ENCODE measurements around the gene BABAM1. TPM values are rescaled to one million over a fixed set of nuclear protein-coding genes. Genes with fewer than 3 reads are reported as not detected.

Gene BABAM1
- total RNA-seq, 1 donor: 59.3 TPM

GRCh38 chr19:17303167-17303939 is 36.1 kb downstream of the BABAM1 start, which contains the start of gene ABHD8:
TSS of gene ABHD8 (minus strand) at chr19:17303425. CDS start at chr19:17301616, 1,809 bp downstream.
- peak within 1 kb of the TSS; percentile 73 for H3K4me3 ChIP-seq (ENCODE audit: low read depth, low read length)
- DNase-seq (ENCODE audit: low read depth): peak; percentile 96
- peak; percentile 48 for TF ChIP-seq CTCF (IDR thresholded peaks at IDR 0.05; ENCODE audit: insufficient read depth, low read length)

- no peak overlapping the region for H3K4me3 ChIP-seq (ENCODE audit: low read depth, low read length)
Measured at GRCh38 chr19:17303940-17304267, 36.7 kb downstream of the BABAM1 start.

GRCh38 chr19:17304386-17305215 is 37.4 kb downstream of the BABAM1 start:
- H3K4me3 ChIP-seq (ENCODE audit: low read depth, low read length): no peak overlapping the region
- TF ChIP-seq CTCF (IDR thresholded peaks at IDR 0.05; ENCODE audit: insufficient read depth, low read length): no peak
- no peak for DNase-seq (ENCODE audit: low read depth)

More at GRCh38 chr19:17303940-17304267, 36.7 kb downstream of the BABAM1 start:
- no peak for DNase-seq (ENCODE audit: low read depth)
- no peak for TF ChIP-seq CTCF (IDR thresholded peaks at IDR 0.05; ENCODE audit: insufficient read depth, low read length)

- TF ChIP-seq CTCF (IDR thresholded peaks at IDR 0.05; ENCODE audit: insufficient read depth, low read length): no peak
- no peak for DNase-seq (ENCODE audit: low read depth)
- H3K4me3 ChIP-seq (ENCODE audit: low read depth, low read length): peak overlapping the region; percentile 85
Measured at GRCh38 chr19:17305216-17305516, 37.9 kb downstream of the BABAM1 start.

GRCh38 chr19:17305517-17306284 is 38.5 kb downstream of the BABAM1 start, which contains the start of gene MRPL34:
TSS of gene MRPL34 (plus strand) at chr19:17305872. CDS start at chr19:17305893, 21 bp downstream.
- peak within 1 kb of the TSS; percentile 85 for H3K4me3 ChIP-seq (ENCODE audit: low read depth, low read length)
- DNase-seq (ENCODE audit: low read depth): peak; percentile 99
- peak; percentile 70 for TF ChIP-seq CTCF (IDR thresholded peaks at IDR 0.05; ENCODE audit: insufficient read depth, low read length)

GRCh38 chr19:17306285-17306714 is 39.1 kb downstream of the BABAM1 start:
- no peak for DNase-seq (ENCODE audit: low read depth)
- TF ChIP-seq CTCF (IDR thresholded peaks at IDR 0.05; ENCODE audit: insufficient read depth, low read length): no peak
- H3K4me3 ChIP-seq (ENCODE audit: low read depth, low read length): peak overlapping the region; percentile 85
